Measurements from ENCODE around the gene PTGFRN. TPM values are rescaled to one million over a fixed set of nuclear protein-coding genes. Genes with fewer than 3 reads are reported as not detected.

Gene PTGFRN
- total and polyA plus RNA-seq, 2 of the 13 experiments (the other 11 are each of a cell fraction or from before 2014, with no cell fraction given), result 3.3 to 11.3 TPM

DNA sequence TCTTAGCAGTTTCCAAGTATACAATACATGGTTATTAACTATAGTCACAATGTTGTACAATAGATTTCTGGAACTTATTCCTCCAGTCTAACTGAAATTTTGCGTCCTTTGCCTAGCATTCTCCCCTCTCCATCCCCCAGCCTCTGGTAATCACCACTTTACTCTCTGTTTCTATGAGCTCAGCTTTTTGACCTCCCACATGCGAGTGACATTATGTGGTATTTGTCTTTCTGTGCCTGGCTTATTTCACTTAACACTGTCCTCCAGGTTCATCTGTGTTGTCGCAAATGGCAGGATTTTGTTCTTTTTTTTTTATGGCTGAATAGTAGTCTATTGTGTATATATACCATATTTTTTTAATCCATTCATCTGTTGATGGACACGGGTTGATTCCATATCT, 47.9 kb downstream of the PTGFRN start:
- H3K27me3 ChIP-seq (ENCODE audit: control insufficient read depth in 1 of 2, insufficient read depth in 2 of 2, low read length in 2 of 2), result no peaks in the 10 kb centered on the region; a peak in 1 of 5 replicates
- H3K4me2 ChIP-seq (ENCODE audit: low read depth, low read length), result no peak overlapping the region
- ChIA-PET POLR2A (no interaction called here), CTCF (ENCODE audit: low intra/inter-chr PET ratio, low total read pairs) (no interaction called here)
- intact Hi-C loops (cut with micrococcal nuclease; ENCODE audit: unreplicated experiment), result no loop called here
- no peak for ATAC-seq
- H3K36me3 ChIP-seq (replicated peaks in 1 of 2; ENCODE audit: control insufficient read depth in 1 of 2, insufficient read depth in 2 of 2, low read length in 2 of 2), result no peaks in the 10 kb centered on the region; a peak in 1 of 5 replicates
- no peaks in the 10 kb centered on the region for H4K20me1 ChIP-seq (ENCODE audit: insufficient read depth, low read length)
- DNase-seq (ENCODE audit: low spot score), result no peak
- H3K9ac ChIP-seq (ENCODE audit: insufficient read depth, low read depth, low read length), result no peak overlapping the region
- no peaks in the 10 kb centered on the region for H3K79me2 ChIP-seq (ENCODE audit: insufficient read depth, low read length)
- whole genome bisulfite sequencing (ENCODE audit: low lambda C conversion rate), result 72% methylated on average over 4 of the region's 4 CpGs
- FAIRE-seq, result no peak
- H2AFZ ChIP-seq (ENCODE audit: low read length), result no peak overlapping the region
- in situ Hi-C loops (cut with HindIII; ENCODE audit: extremely low pct_ligation_motif_present, low pct_unique_long_range_greater_than_20kb), result no loop called here
- no TSS peak for BruUV-seq (replicated peaks)
- no peaks in the 10 kb centered on the region for H3K9me3 ChIP-seq (ENCODE audit: low read length)
- TF ChIP-seq ZNF30 (CRISPR knock-in tag; IDR thresholded peaks at IDR 0.05) (no peak), PLRG1 (conservative IDR thresholded peaks at IDR 0.05) (no peak), MAFF (IDR thresholded peaks at IDR 0.05; ENCODE audit: low read depth, low read length) (no peak), THAP8 (CRISPR knock-in tag; IDR thresholded peaks at IDR 0.05; ENCODE audit: borderline replicate concordance) (no peak), ZNF382 (CRISPR knock-in tag; IDR thresholded peaks at IDR 0.05; ENCODE audit: borderline replicate concordance) (no peak)
- H3K4me1 ChIP-seq (ENCODE audit: insufficient read depth, low read length), result peaks cover 9% of the 10 kb centered on the region
- H3K4me3 ChIP-seq (replicated peaks in 1 of 3; ENCODE audit: insufficient read depth in 1 of 3, low read depth in 2 of 3, low read length in 3 of 3), result no peak overlapping the region
- no peak overlapping the region for H3K27ac ChIP-seq (ENCODE audit: extremely low read length, insufficient read depth, low read length)

GRCh38 chr1:116958110-116958509, 48.4 kb downstream of the PTGFRN start:
- H3K36me3 ChIP-seq (replicated peaks in 1 of 2; ENCODE audit: control insufficient read depth in 1 of 2, insufficient read depth in 2 of 2, low read length in 2 of 2), result no peaks in the 10 kb centered on the region; a peak in 1 of 5 replicates
- no peaks in the 10 kb centered on the region for H4K20me1 ChIP-seq (ENCODE audit: insufficient read depth, low read length)
- POLR2A ChIA-PET, result no interaction called here
- H3K4me3 ChIP-seq (replicated peaks in 1 of 3; ENCODE audit: insufficient read depth in 1 of 3, low read depth in 2 of 3, low read length in 3 of 3), result no peak overlapping the region
- H3K79me2 ChIP-seq (ENCODE audit: insufficient read depth, low read length), result no peaks in the 10 kb centered on the region
- peaks cover 9% of the 10 kb centered on the region for H3K4me1 ChIP-seq (ENCODE audit: insufficient read depth, low read length)
- H3K27me3 ChIP-seq (ENCODE audit: control insufficient read depth in 1 of 2, insufficient read depth in 2 of 2, low read length in 2 of 2), result no peaks in the 10 kb centered on the region; a peak in 1 of 5 replicates
- BruUV-seq (replicated peaks), result no TSS peak
- H3K4me2 ChIP-seq (ENCODE audit: low read depth, low read length), result no peak overlapping the region
- H3K27ac ChIP-seq (ENCODE audit: extremely low read length, insufficient read depth, low read length), result no peak overlapping the region
- CTCF ChIA-PET (ENCODE audit: low intra/inter-chr PET ratio, low total read pairs), result no interaction called here
- no peak overlapping the region for H2AFZ ChIP-seq (ENCODE audit: low read length)
- no peak overlapping the region for H3K9ac ChIP-seq (ENCODE audit: insufficient read depth, low read depth, low read length)
- DNase-seq (ENCODE audit: low spot score) (no peak), FAIRE-seq (no peak), ATAC-seq (no peak)
- 22% methylated on average over 4 of the region's 4 CpGs for WGBS (ENCODE audit: low lambda C conversion rate)
- intact Hi-C loops (cut with micrococcal nuclease; ENCODE audit: unreplicated experiment) (no loop called here), in situ Hi-C loops (cut with HindIII; ENCODE audit: extremely low pct_ligation_motif_present, low pct_unique_long_range_greater_than_20kb) (no loop called here)
- no peaks in the 10 kb centered on the region for H3K9me3 ChIP-seq (ENCODE audit: low read length)
- TF ChIP-seq ZNF552 (CRISPR knock-in tag; IDR thresholded peaks at IDR 0.05; ENCODE audit: borderline replicate concordance) (no peak), FOXM1 (CRISPR knock-in tag; IDR thresholded peaks at IDR 0.05) (no peak), ZNF674 (CRISPR knock-in tag; IDR thresholded peaks at IDR 0.05; ENCODE audit: low read depth) (no peak), ZMYM3 (CRISPR knock-in tag; IDR thresholded peaks at IDR 0.05) (no peak), ZNF34 (CRISPR knock-in tag; IDR thresholded peaks at IDR 0.05; ENCODE audit: borderline replicate concordance) (no peak), ZNF543 (CRISPR knock-in tag; IDR thresholded peaks at IDR 0.05) (no peak), PAX8 (CRISPR knock-in tag; IDR thresholded peaks at IDR 0.05; ENCODE audit: borderline replicate concordance) (no peak), CHD2 (IDR thresholded peaks at IDR 0.05; ENCODE audit: low read depth, low read length) (no peak), ASH2L (IDR thresholded peaks at IDR 0.05; ENCODE audit: insufficient read length, low read depth, low read length) (no peak), ZNF772 (CRISPR knock-in tag; IDR thresholded peaks at IDR 0.05) (no peak), MATR3 (CRISPR knock-in tag; IDR thresholded peaks at IDR 0.05) (no peak)
- TF ChIP-seq, protein P1, sequence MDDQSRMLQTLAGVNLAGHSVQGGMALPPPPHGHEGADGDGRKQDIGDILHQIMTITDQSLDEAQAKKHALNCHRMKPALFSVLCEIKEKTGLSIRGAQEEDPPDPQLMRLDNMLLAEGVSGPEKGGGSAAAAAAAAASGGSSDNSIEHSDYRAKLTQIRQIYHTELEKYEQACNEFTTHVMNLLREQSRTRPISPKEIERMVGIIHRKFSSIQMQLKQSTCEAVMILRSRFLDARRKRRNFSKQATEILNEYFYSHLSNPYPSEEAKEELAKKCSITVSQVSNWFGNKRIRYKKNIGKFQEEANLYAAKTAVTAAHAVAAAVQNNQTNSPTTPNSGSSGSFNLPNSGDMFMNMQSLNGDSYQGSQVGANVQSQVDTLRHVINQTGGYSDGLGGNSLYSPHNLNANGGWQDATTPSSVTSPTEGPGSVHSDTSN (CRISPR knock-in tag; IDR thresholded peaks at IDR 0.05; ENCODE audit: borderline replicate concordance), result no peak
- TF ChIP-seq, protein P2, sequence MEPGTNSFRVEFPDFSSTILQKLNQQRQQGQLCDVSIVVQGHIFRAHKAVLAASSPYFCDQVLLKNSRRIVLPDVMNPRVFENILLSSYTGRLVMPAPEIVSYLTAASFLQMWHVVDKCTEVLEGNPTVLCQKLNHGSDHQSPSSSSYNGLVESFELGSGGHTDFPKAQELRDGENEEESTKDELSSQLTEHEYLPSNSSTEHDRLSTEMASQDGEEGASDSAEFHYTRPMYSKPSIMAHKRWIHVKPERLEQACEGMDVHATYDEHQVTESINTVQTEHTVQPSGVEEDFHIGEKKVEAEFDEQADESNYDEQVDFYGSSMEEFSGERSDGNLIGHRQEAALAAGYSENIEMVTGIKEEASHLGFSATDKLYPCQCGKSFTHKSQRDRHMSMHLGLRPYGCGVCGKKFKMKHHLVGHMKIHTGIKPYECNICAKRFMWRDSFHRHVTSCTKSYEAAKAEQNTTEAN (CRISPR knock-in tag; conservative IDR thresholded peaks at IDR 0.05), result no peak

Measured in HepG2 (cell line).